GM12874 (cell line): Measurements from ENCODE around the gene NR6A1.
A peak's percentile ranks its signal among the peaks of the same experiment; 100 is the strongest.

Source experiments
- TF ChIP-seq, protein P1 (sequence below): IDR thresholded peaks from 2 replicates; pipeline ENCODE4 v1.5.1; 2011; ENCODE audit warnings: low read depth, mild to moderate bottlenecking, control low read depth, low read length, moderate library complexity; ENCODE audit not compliant: insufficient read depth

NR6A1 gene

DNA sequence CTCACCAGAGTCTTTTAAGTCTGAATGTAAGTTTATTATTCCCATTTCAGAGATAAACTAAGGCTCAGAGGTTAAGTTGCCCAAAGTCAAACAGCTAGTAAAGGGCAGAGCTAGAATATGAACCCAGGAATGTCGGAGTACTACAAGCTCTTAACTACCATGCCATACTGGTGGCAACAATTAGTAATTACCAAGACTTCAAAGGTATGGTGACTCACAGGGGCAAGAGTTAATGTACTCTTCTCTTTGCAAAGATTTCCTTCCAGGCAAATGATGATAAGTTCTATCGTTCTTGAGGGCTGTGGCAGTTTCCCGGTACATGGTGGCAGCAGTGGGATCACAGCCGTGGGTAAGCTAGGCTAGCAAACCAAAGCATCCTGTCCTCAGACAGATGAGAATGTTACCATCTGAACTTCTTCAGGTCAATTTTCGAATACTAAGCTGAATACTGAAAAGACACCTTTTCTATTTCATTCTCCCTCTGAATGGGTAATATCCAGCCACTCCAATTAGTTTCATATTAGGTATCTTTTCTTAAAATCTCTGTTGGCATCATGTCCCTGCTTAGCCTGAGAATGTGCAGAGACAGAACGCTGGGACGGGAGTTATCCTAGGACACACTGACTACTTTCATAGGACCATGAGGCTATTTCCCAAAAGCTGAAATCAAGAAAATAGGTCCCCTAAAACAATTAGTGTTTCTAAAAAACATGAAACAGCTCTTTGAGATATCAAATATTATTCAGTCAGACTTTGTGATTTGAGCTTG lies 147.0 kb downstream of the NR6A1 start:
- TF ChIP-seq, protein P1, sequence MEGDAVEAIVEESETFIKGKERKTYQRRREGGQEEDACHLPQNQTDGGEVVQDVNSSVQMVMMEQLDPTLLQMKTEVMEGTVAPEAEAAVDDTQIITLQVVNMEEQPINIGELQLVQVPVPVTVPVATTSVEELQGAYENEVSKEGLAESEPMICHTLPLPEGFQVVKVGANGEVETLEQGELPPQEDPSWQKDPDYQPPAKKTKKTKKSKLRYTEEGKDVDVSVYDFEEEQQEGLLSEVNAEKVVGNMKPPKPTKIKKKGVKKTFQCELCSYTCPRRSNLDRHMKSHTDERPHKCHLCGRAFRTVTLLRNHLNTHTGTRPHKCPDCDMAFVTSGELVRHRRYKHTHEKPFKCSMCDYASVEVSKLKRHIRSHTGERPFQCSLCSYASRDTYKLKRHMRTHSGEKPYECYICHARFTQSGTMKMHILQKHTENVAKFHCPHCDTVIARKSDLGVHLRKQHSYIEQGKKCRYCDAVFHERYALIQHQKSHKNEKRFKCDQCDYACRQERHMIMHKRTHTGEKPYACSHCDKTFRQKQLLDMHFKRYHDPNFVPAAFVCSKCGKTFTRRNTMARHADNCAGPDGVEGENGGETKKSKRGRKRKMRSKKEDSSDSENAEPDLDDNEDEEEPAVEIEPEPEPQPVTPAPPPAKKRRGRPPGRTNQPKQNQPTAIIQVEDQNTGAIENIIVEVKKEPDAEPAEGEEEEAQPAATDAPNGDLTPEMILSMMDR, result no peak

DNA sequence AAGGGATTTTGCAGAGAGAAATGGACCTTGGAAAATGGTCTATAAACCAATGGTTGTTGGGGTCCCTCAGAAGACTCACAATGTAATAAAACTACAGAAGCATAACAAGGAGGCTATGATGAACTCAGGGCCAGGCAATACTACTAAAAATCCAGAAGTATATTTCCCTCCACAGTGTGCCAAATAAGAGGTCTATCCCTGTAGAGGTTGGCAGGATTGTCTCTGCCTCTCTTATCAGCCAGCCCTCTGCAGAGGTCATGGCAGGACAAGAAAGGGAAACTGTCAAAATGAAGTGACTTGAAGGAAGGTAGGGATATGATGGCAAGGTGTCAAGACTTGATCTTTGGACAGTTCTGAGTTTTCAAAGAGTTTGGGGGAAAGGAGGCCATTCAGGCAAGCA lies 148.2 kb downstream of the NR6A1 start:
- TF ChIP-seq, protein P1, result no peak

DNA sequence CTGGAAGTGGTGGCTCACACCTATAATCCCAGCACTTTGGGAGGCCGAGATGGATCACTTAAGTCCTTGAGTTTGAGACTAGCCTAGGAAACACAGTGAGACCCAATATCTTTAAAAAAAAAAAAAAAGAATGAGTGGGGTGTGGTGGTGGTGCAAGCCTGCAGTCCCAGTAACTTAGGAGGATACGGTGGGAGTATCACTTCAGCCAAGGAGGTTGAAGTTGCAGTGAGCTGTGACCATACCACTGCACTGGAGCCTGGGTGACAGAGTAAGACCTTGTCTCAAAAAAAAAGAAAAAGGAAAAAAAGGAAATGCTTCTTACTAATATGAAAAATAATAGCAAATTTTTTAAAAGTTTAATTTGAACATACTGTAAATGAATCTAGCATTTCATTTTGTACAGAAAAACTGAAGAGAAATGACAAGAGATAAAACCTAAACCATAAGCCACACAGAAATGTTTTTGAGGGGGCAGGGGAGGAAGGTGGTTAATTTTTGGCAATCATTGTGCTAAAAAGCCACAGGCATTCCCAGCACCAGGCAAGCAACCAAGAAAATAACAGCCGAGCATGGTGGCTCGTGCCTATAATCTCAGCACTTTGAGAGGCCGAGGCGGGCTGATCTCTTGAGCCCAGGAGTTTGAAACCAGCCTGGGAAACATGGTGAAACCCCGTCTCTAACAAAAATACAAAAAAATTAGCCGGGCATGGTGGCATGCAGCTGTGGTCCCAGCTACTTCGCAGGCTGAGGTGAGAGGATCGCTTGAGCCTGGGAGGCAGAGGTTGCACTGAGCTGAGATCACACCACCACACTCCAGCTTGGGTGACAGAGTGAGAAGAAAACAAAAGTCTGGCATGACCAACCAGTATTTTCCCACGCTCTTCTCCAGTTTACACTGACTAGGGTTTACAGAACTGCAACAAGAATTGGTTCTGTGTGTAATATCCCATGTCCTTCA lies 149.5 kb downstream of the NR6A1 start:
- TF ChIP-seq, protein P1, result no peak

DNA sequence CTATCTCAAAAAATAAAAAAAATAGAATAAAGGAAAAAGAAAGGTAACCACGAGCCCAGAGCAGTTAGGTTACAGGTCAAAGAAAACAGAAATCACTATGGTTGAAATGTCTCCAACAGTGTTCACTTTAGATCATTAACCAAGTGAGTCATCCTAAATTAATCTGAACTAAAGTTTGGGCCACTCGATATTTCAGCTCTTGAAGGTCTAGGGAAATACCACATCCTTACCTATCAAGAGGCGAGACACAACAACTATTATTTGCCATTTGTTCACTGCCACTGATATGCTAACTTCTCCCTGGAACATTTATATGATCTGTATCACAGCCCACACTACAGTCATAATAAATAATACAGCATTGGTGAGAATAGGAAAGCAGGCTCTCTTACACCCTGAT lies 152.6 kb downstream of the NR6A1 start:
- TF ChIP-seq, protein P1, result no peak

DNA sequence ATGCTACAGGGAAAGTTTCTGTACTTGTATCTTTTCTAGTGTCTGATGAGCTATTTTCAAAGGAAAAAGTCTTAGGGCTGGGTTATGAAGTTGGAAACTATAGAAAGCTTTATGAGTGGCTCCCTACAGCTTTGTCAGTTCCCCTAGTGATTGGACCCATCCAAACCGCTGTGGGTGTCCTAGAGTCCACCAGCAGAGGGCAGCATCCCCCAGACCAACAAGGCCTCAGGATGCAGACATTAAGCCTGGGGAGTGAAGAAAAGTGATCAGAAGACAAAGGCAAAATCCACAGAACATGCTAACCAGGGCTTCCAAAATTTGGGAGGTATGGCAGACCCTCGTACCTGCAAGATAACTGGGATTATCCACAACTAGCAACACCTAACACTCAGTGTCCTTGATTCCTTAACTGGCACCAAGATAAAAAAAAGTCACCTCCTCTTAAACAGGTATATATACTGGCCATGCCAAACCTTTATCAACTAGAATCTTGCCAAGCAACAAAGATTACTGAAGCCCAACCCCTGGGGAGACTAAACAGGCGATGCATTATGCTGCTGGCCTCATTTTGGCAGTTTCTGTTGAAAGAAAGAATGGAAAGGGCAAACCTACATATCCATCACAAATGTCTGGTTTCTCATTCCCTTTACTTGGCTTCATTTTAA lies 153.5 kb downstream of the NR6A1 start:
- TF ChIP-seq, protein P1, result peak; percentile 82

DNA sequence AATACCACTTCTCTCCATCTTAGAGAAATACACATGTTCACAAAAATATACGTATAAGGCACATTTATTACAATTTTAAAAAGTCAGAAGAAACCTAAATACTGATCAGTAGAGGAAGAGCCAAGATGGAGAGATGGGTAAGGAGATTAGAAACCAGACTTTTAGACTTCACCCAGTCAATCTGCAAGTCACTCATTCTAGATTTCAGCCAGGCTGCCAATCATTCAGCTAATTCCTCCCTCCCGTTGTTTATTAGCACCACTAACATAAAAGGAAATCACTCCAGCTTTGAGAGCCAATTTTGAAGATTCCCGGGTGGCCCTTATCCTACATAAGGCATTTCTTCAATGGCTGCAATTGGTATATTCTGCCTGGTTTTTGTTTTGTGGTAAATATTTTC lies 154.2 kb downstream of the NR6A1 start:
- TF ChIP-seq, protein P1, result no peak

DNA sequence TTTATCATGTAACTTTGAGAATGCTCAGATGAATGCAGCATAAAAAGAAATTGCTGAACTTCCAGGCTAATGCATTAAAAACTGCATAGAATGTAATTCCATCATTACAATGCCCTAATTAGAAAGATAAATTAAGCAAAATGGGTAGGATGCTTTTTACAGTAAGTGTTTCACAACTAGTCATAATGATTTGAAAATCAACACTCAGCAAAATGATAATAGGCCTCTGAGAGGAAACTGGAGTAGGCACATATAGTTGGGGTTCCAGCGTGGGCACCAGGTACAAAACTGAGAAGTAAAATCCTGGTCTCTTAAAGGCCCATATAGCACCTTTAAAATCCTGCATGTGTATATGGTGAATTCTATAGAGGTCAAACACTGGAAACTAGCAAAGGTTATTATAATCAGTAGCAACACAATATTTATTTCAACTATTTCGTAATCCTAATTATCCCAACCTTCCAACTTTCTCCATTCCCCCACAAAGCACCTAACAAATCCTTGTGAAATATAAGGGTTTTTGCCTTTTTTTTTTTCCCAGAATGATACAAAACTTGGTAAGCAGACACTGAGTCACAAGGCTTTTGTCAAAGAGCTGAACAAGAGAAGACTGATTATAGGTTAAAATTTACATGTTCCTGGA lies 155.9 kb downstream of the NR6A1 start:
- TF ChIP-seq, protein P1, result no peak
